ENCODE data around the gene KLC3. TPM values are rescaled to one million over a fixed set of nuclear protein-coding genes. Genes with fewer than 3 reads are reported as not detected.

Gene KLC3
- total RNA-seq, 2 experiments from 2014 or later, result not detected

GRCh38 chr19:45344621-45345505 lies 4.3 kb downstream of the KLC3 start:
- Mint-ChIP-seq H3K27me3 (ENCODE audit: low read depth) (peaks cover 22% of the 10 kb centered on the region), H3K4me3 (no peak overlapping the region), H3K27ac (no peak overlapping the region), H3K36me3 (ENCODE audit: low read depth) (no peaks in the 10 kb centered on the region), H3K9me3 (no peaks in the 10 kb centered on the region), H3K4me1 (ENCODE audit: low read depth) (peaks cover 4% of the 10 kb centered on the region)
- CTCF ChIA-PET, result no interaction called here
- intact Hi-C loops (cut with micrococcal nuclease), result no loop called here
- no peak for DNase-seq

GRCh38 chr19:45345506-45345860 lies 4.9 kb downstream of the KLC3 start:
- Mint-ChIP-seq H3K9me3 (no peaks in the 10 kb centered on the region), H3K27ac (no peak overlapping the region), H3K4me3 (no peak overlapping the region), H3K27me3 (ENCODE audit: low read depth) (peaks cover 18% of the 10 kb centered on the region), H3K36me3 (ENCODE audit: low read depth) (no peaks in the 10 kb centered on the region), H3K4me1 (ENCODE audit: low read depth) (no peaks in the 10 kb centered on the region)
- intact Hi-C loops (cut with micrococcal nuclease), result no loop called here
- DNase-seq, result no peak
- CTCF ChIA-PET, result no interaction called here

- Mint-ChIP-seq H3K4me1 (ENCODE audit: low read depth) (no peaks in the 10 kb centered on the region), H3K27ac (no peak overlapping the region), H3K27me3 (ENCODE audit: low read depth) (peaks cover 18% of the 10 kb centered on the region), H3K36me3 (ENCODE audit: low read depth) (no peaks in the 10 kb centered on the region), H3K4me3 (no peak overlapping the region), H3K9me3 (no peaks in the 10 kb centered on the region)
- DNase-seq, result no peak
- intact Hi-C loops (cut with micrococcal nuclease), result no loop called here
- CTCF ChIA-PET, result no interaction called here
Measured at GRCh38 chr19:45346449-45346848, 5.9 kb downstream of the KLC3 start.

- no peaks in the 10 kb centered on the region for H3K9me3 Mint-ChIP-seq
- no peaks in the 10 kb centered on the region for H3K4me1 Mint-ChIP-seq (ENCODE audit: low read depth)
Measured at GRCh38 chr19:45347570-45348366, 7.2 kb downstream of the KLC3 start.

GRCh38 chr19:45348367-45349125 lies 8.0 kb downstream of the KLC3 start:
- Mint-ChIP-seq H3K4me3 (no peak overlapping the region), H3K27ac (no peak overlapping the region), H3K9me3 (no peaks in the 10 kb centered on the region), H3K4me1 (ENCODE audit: low read depth) (no peaks in the 10 kb centered on the region), H3K27me3 (ENCODE audit: low read depth) (peaks cover 17% of the 10 kb centered on the region), H3K36me3 (ENCODE audit: low read depth) (peaks cover 2% of the 10 kb centered on the region)
- DNase-seq, result no peak
- intact Hi-C loops (cut with micrococcal nuclease), result no loop called here
- CTCF ChIA-PET, result no interaction called here

More at GRCh38 chr19:45347570-45348366, 7.2 kb downstream of the KLC3 start:
- Mint-ChIP-seq H3K4me3 (no peak overlapping the region), H3K27ac (no peak overlapping the region), H3K36me3 (ENCODE audit: low read depth) (no peaks in the 10 kb centered on the region), H3K27me3 (ENCODE audit: low read depth) (peaks cover 18% of the 10 kb centered on the region)
- no peak for DNase-seq
- CTCF ChIA-PET, result no interaction called here
- intact Hi-C loops (cut with micrococcal nuclease), result no loop called here

- Mint-ChIP-seq H3K4me1 (ENCODE audit: low read depth) (no peaks in the 10 kb centered on the region), H3K36me3 (ENCODE audit: low read depth) (peaks cover 3% of the 10 kb centered on the region), H3K27ac (no peak overlapping the region), H3K4me3 (no peak overlapping the region), H3K27me3 (ENCODE audit: low read depth) (peaks cover 16% of the 10 kb centered on the region), H3K9me3 (no peaks in the 10 kb centered on the region)
- DNase-seq, result no peak
- CTCF ChIA-PET, result no interaction called here
- intact Hi-C loops (cut with micrococcal nuclease), result no loop called here
Measured at GRCh38 chr19:45349126-45349415, 8.5 kb downstream of the KLC3 start.

GRCh38 chr19:45349430-45349941 lies 8.9 kb downstream of the KLC3 start:
- CTCF ChIA-PET, result no interaction called here
- Mint-ChIP-seq H3K27ac (no peak overlapping the region), H3K36me3 (ENCODE audit: low read depth) (peaks cover 3% of the 10 kb centered on the region), H3K4me3 (no peak overlapping the region), H3K9me3 (no peaks in the 10 kb centered on the region), H3K27me3 (ENCODE audit: low read depth) (peaks cover 13% of the 10 kb centered on the region), H3K4me1 (ENCODE audit: low read depth) (no peaks in the 10 kb centered on the region)
- DNase-seq, result no peak
- intact Hi-C loops (cut with micrococcal nuclease), result no loop called here

- Mint-ChIP-seq H3K27me3 (ENCODE audit: low read depth) (peaks cover 7% of the 10 kb centered on the region), H3K27ac (peak overlapping the region; percentile 13), H3K9me3 (no peaks in the 10 kb centered on the region), H3K4me3 (no peak overlapping the region), H3K36me3 (ENCODE audit: low read depth) (peaks cover 6% of the 10 kb centered on the region), H3K4me1 (ENCODE audit: low read depth) (no peaks in the 10 kb centered on the region)
- intact Hi-C loops (cut with micrococcal nuclease), result no loop called here
- CTCF ChIA-PET, result interaction anchor here (0.6 kb wide), 1 partner anchor 362 kb away, joined by 3 read pairs; no protein-coding TSS in a partner anchor
- no peak for DNase-seq
Measured at GRCh38 chr19:45350477-45351058, 10.0 kb downstream of the KLC3 start.

GRCh38 chr19:45351401-45351952 lies 10.9 kb downstream of the KLC3 start:
- CTCF ChIA-PET, result no interaction called here
- intact Hi-C loops (cut with micrococcal nuclease), result no loop called here
- Mint-ChIP-seq H3K36me3 (ENCODE audit: low read depth) (peaks cover 10% of the 10 kb centered on the region), H3K27me3 (ENCODE audit: low read depth) (no peaks in the 10 kb centered on the region), H3K9me3 (no peaks in the 10 kb centered on the region), H3K27ac (no peak overlapping the region), H3K4me3 (no peak overlapping the region), H3K4me1 (ENCODE audit: low read depth) (no peaks in the 10 kb centered on the region)
- no peak for DNase-seq

GRCh38 chr19:45352062-45352461 lies 11.5 kb downstream of the KLC3 start:
- peaks cover 11% of the 10 kb centered on the region for H3K36me3 Mint-ChIP-seq (ENCODE audit: low read depth)
- H3K27ac Mint-ChIP-seq, result no peak overlapping the region
- intact Hi-C loops (cut with micrococcal nuclease), result no loop called here
- no peaks in the 10 kb centered on the region for H3K27me3 Mint-ChIP-seq (ENCODE audit: low read depth)
- CTCF ChIA-PET, result interaction anchor here (1.0 kb wide), 1 partner anchor 13 kb away, joined by 3 read pairs; no protein-coding TSS in a partner anchor
- no peaks in the 10 kb centered on the region for H3K9me3 Mint-ChIP-seq
- H3K4me1 Mint-ChIP-seq (ENCODE audit: low read depth), result no peaks in the 10 kb centered on the region
- no peak for DNase-seq
- no peak overlapping the region for H3K4me3 Mint-ChIP-seq

- CTCF ChIA-PET, result interaction anchor here (1.0 kb wide), 1 partner anchor 13 kb away, joined by 3 read pairs; no protein-coding TSS in a partner anchor
Measured at GRCh38 chr19:45352471-45352870, 11.9 kb downstream of the KLC3 start.

More at GRCh38 chr19:45352471-45352870, 11.9 kb downstream of the KLC3 start:
- Mint-ChIP-seq H3K4me3 (no peak overlapping the region), H3K27me3 (ENCODE audit: low read depth) (no peaks in the 10 kb centered on the region), H3K9me3 (no peaks in the 10 kb centered on the region), H3K36me3 (ENCODE audit: low read depth) (peaks cover 15% of the 10 kb centered on the region), H3K4me1 (ENCODE audit: low read depth) (no peaks in the 10 kb centered on the region), H3K27ac (no peak overlapping the region)
- no peak for DNase-seq
- intact Hi-C loops (cut with micrococcal nuclease), result no loop called here
